ENCODE measurements around the gene SLAMF6.

DNA sequence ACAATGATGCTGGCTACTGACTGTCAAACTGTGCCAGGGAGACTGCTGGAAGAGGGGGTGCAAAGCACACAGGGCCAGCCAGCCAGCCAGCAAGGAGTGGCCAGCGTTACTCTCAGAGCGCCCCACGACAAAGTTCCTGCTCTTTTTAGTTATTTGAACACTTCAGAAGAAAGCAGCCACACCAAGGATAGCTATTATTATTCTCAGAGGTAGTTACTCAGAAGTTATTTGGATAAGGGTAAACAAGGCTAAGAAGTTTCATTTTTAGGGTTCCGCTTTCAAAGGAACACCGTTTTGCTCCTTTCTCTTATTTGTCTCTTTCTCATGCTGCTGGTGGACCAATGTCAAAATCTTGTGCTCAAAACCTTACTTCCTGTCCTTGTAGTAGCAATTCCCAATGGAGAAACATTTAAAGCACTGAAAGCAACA, 62.8 kb downstream of the SLAMF6 start:
- TF ChIP-seq CTCF (optimal IDR thresholded peaks at IDR 0.05 in 1 of 3, IDR thresholded peaks at IDR 0.05 in 1 of 3, conservative IDR thresholded peaks at IDR 0.05 in 1 of 3; ENCODE audit: extremely low read depth in 1 of 3, insufficient read depth in 2 of 3, low read length in 3 of 3) = no peak
- no peak for TF ChIP-seq EZH2 (IDR thresholded peaks at IDR 0.05; ENCODE audit: low read length)

All from keratinocyte (primary cell).